ENCODE data around the gene HMCN1. TPM values are rescaled to one million over a fixed set of nuclear protein-coding genes. Genes with fewer than 3 reads are reported as not detected.
"Not testable (repeated sequence)": the region's sequence is repeated elsewhere in the genome, so short reads cannot be mapped to it uniquely, and the experiment has no call there.

Gene HMCN1
- total RNA-seq, 1 experiment from 2014 or later = 37.6 TPM

DNA sequence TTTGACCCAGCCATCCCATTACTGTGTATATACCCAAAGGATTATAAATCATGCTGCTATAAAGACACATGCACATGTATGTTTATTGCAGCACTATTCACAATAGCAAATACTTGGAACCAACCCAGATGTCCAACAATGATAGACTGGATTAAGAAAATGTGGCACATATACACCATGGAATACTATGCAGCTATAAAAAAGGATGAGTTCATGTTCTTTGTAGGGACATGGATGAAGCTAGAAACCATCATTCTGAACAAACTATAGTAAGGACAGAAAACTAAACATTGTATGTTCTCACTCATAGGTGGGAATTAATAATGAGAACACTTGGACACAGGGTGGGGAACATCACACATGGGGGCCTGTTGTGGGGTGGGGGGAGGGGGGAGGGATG, 477.4 kb downstream of the HMCN1 start:
- H3K27me3 ChIP-seq; H3K4me1 ChIP-seq; H3K4me3 ChIP-seq; DNase-seq; H3K27ac ChIP-seq; H3K9me3 ChIP-seq (replicated peaks); H3K36me3 ChIP-seq: not testable (repeated sequence)

- no peak overlapping the region for H3K4me3 ChIP-seq
- peak; percentile 70 to 89 for DNase-seq
Observed at GRCh38 chr1:186212568-186213224, 478.5 kb downstream of the HMCN1 start.

DNA sequence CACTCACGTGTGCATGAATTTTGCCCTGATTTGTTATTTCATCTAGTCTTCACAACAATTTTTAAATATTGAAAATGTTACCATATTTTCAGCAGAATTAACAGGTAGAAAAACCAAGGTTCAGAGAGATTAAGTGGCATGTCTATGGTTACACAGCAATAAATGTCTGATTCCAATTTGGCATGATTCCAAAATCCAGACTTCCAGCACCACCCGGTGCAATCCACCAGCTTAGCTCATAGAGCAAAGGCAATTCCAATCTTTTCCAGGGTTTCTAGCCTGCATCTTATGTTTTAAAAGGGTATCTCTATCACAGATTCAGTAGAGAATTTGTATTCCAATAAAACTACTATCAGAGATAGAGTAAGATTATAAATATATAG, 479.0 kb downstream of the HMCN1 start:
- H3K9me3 ChIP-seq (replicated peaks) = no peaks in the 10 kb centered on the region
- no peak for DNase-seq
- no peak overlapping the region for H3K27ac ChIP-seq
- no peaks in the 10 kb centered on the region for H3K27me3 ChIP-seq
- H3K4me3 ChIP-seq = no peak overlapping the region
- peaks cover 5% of the 10 kb centered on the region for H3K4me1 ChIP-seq
- no peaks in the 10 kb centered on the region for H3K36me3 ChIP-seq

More at GRCh38 chr1:186212568-186213224, 478.5 kb downstream of the HMCN1 start:
- Histone ChIP-seq H3K27ac (no peak overlapping the region), H3K9me3 (replicated peaks) (no peaks in the 10 kb centered on the region), H3K4me1 (peaks cover 5% of the 10 kb centered on the region), H3K36me3 (no peaks in the 10 kb centered on the region), H3K27me3 (no peaks in the 10 kb centered on the region)

DNA sequence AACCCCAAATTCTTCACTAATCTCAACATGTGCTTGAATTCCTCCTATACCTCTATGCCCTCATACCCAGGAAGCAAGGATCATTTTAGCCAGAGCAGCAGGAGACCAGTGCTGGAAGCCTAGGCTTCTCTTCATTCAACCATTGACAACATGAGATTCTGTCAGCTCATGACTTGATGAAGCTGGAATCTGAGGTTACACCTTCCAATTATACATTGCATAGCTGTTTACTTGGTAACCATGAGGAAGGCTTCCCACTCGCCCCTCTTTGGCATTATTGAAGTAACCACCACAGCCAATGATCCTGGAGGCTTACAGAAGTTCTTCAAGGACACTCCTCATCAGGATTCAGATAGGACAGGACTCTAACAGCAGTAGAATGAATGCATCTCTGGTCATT, 480.6 kb downstream of the HMCN1 start:
- no peak for DNase-seq
- H3K27ac ChIP-seq = no peak overlapping the region
- no peaks in the 10 kb centered on the region for H3K27me3 ChIP-seq

GRCh38 chr1:186215636-186216035, 481.4 kb downstream of the HMCN1 start:
- no peak overlapping the region for H3K4me3 ChIP-seq
- no peaks in the 10 kb centered on the region for H3K36me3 ChIP-seq
- H3K9me3 ChIP-seq (replicated peaks) = no peaks in the 10 kb centered on the region
- no peaks in the 10 kb centered on the region for H3K27me3 ChIP-seq
- no peak for DNase-seq
- H3K27ac ChIP-seq = no peak overlapping the region
- peaks cover 5% of the 10 kb centered on the region for H3K4me1 ChIP-seq

More for the DNA sequence above, 480.6 kb downstream of the HMCN1 start:
- H3K4me3 ChIP-seq = no peak overlapping the region
- H3K9me3 ChIP-seq (replicated peaks) = no peaks in the 10 kb centered on the region
- H3K4me1 ChIP-seq = peaks cover 5% of the 10 kb centered on the region
- no peaks in the 10 kb centered on the region for H3K36me3 ChIP-seq

- Histone ChIP-seq H3K27ac (no peak overlapping the region), H3K9me3 (replicated peaks) (no peaks in the 10 kb centered on the region), H3K27me3 (no peaks in the 10 kb centered on the region), H3K4me1 (no peaks in the 10 kb centered on the region), H3K36me3 (no peaks in the 10 kb centered on the region), H3K4me3 (no peak overlapping the region)
- no peak for DNase-seq
Observed at GRCh38 chr1:186218654-186219352, 484.6 kb downstream of the HMCN1 start.

DNA sequence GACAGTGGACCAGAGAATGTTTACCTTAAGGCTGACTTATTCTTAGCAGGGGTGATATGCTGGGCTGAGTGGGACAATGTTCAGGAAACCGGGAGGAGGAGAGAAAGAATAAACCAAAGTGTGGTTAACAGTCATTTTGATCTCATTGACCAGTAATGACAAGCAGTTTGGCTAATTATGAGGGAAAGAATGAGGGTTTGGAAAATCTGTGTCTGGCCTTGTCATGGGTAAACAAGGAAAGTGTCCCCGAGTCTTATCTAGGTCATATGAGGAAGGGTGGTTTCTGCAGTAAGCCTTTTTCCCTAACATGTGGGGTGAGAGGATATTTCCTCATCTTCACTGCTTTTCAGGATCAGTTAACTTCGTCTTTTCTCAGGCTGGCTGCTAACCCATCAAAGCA, 485.9 kb downstream of the HMCN1 start:
- no peaks in the 10 kb centered on the region for H3K36me3 ChIP-seq
- no peak overlapping the region for H3K4me3 ChIP-seq
- H3K9me3 ChIP-seq (replicated peaks) = no peaks in the 10 kb centered on the region
- DNase-seq = no peak
- no peaks in the 10 kb centered on the region for H3K27me3 ChIP-seq
- H3K4me1 ChIP-seq = no peaks in the 10 kb centered on the region
- no peak overlapping the region for H3K27ac ChIP-seq

DNA sequence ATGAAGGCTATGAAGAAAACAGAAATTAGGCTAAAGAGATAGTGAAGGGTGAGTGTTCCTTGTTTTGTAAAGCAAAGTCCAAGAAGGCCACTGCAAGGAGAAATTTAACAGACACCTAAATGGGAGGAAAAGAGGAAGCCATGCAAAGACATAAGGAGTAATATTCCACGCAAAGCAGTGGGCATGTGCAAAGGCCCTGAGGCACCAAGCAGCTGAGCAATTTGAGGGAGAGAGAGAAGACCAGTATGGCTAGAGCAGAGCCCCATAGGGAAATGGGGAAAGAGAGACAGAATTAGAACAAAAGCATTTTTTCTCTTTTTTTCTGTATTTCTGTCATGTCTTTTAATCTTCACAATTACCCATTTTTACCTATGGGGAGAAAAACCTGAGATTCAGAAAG, 486.7 kb downstream of the HMCN1 start:
- no peak overlapping the region for H3K4me3 ChIP-seq
- no peak for DNase-seq
- no peaks in the 10 kb centered on the region for H3K9me3 ChIP-seq (replicated peaks)
- no peaks in the 10 kb centered on the region for H3K36me3 ChIP-seq
- H3K4me1 ChIP-seq = no peaks in the 10 kb centered on the region
- H3K27me3 ChIP-seq = no peaks in the 10 kb centered on the region
- H3K27ac ChIP-seq = no peak overlapping the region

DNA sequence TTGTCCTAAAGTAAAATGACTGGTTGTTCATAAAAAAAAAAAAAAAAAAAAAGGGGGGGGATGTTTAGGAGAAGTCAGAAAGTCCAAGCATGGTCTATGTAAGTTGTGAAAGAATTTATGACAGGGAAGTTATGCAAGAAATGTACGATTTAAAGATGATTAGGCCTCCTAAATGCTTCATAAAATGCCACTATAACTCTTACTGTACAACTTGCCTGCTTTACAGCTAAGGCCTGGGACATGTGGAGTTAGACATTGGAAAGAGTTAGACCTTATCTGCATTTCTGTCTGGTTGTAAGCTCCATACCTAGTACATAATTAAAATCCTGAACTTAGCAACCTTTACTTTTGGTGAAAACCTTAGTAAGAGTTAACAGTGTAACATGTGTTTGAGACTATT, 490.9 kb downstream of the HMCN1 start:
- Histone ChIP-seq H3K9me3 (replicated peaks) (no peaks in the 10 kb centered on the region), H3K27ac (no peak overlapping the region), H3K36me3 (no peaks in the 10 kb centered on the region), H3K4me1 (no peaks in the 10 kb centered on the region), H3K27me3 (no peaks in the 10 kb centered on the region), H3K4me3 (no peak overlapping the region)
- no peak for DNase-seq

- H3K4me3 ChIP-seq = no peak overlapping the region
- no peaks in the 10 kb centered on the region for H3K27me3 ChIP-seq
- DNase-seq = no peak
- H3K27ac ChIP-seq = no peak overlapping the region
- H3K36me3 ChIP-seq = no peaks in the 10 kb centered on the region
- H3K9me3 ChIP-seq (replicated peaks) = no peaks in the 10 kb centered on the region
- no peaks in the 10 kb centered on the region for H3K4me1 ChIP-seq
Observed at GRCh38 chr1:186228749-186229148, 494.6 kb downstream of the HMCN1 start.

DNA sequence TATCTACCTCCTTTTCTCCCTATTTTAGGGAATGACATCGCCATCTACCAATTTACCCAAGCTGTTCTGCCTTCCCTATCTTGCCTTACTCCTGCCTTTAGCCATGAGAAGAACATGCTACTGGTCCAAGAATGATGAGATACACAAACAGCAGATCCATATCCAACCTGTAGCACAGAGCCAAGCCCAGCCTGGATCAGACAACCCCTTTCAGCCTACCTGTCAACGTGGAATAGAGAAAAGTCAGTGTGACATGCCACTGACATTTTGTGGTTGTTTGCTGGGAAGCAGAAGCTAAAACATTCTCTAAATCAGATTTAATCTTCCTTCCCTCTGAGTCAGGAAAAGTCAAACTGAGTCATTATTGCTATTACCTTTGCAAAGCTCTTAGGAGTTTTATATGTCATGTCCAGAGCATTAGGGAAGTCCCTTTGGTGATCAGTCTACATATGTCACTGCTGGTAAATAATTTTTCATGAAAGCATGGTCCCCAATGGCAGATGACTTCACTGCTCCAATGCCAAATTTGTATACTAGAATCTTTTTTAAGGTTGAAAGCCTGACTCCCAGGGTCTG, 497.8 kb downstream of the HMCN1 start:
- no peaks in the 10 kb centered on the region for H3K27me3 ChIP-seq
- H3K9me3 ChIP-seq (replicated peaks) = no peaks in the 10 kb centered on the region
- no peak overlapping the region for H3K27ac ChIP-seq
- DNase-seq = no peak
- no peaks in the 10 kb centered on the region for H3K4me1 ChIP-seq
- no peaks in the 10 kb centered on the region for H3K36me3 ChIP-seq
- H3K4me3 ChIP-seq = no peak overlapping the region

DNA sequence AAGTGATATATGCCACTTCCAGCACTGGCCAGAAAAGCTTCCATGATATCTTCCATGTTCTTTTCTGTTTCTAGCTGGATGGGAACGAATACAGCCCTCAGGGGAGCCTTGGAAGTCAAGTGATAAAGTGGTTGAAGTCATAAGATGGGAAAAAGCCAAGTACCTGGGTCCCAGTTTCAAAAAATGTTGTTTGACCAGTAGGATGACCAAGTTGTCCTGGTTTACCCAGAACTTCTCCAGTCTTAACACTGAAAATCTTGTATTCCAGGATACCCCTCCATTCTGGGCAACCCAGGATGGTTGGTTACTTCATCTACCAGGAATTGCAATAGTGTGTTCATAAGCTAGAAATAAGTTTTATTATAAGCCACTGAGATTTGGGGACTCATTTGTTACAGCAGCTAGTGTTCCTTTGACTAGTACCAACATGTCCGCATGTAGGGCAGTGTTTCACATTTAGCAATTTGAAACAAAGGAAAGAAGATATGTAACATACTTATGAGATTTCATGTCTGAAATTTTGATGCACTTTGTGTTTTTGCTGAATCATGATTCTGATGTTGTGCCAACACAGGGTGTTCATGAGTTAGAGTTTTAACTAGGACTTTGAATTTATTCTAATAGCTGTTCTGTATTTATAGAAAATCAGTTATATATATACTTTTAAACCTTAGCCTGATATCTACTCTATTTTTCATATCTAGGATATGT, 500.9 kb downstream of the HMCN1 start:
- no peak overlapping the region for H3K27ac ChIP-seq

GRCh38 chr1:186235696-186236095, 501.5 kb downstream of the HMCN1 start:
- Histone ChIP-seq H3K9me3 (replicated peaks) (no peaks in the 10 kb centered on the region), H3K27me3 (no peaks in the 10 kb centered on the region), H3K4me3 (no peak overlapping the region), H3K36me3 (no peaks in the 10 kb centered on the region), H3K27ac (no peak overlapping the region), H3K4me1 (no peaks in the 10 kb centered on the region)
- no peak for DNase-seq

More for the DNA sequence above, 500.9 kb downstream of the HMCN1 start:
- H3K9me3 ChIP-seq (replicated peaks) = no peaks in the 10 kb centered on the region
- no peaks in the 10 kb centered on the region for H3K36me3 ChIP-seq
- H3K4me3 ChIP-seq = no peak overlapping the region
- H3K4me1 ChIP-seq = no peaks in the 10 kb centered on the region
- no peaks in the 10 kb centered on the region for H3K27me3 ChIP-seq
- no peak for DNase-seq

DNA sequence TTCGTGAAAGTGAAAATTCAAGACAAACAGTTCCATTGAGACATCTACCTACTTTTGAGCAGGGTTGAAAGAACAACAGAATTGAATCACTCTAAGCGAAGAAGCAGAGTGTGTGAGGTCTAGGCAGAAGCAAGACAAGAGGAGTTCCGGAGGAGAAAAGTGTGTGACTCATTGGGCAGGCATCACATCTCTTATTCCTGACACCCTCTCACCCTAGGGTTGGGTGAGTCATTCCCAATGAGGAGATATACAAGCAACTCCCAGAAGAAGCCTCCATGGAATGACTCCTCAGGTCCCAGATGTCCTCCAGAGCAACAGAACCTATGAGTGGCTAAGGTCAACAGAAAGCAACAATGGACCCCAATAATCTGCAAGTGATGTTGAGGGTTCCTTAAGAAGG, 502.7 kb downstream of the HMCN1 start:
- Histone ChIP-seq H3K27ac (no peak overlapping the region), H3K4me1 (no peaks in the 10 kb centered on the region), H3K36me3 (no peaks in the 10 kb centered on the region), H3K4me3 (no peak overlapping the region), H3K9me3 (replicated peaks) (no peaks in the 10 kb centered on the region), H3K27me3 (no peaks in the 10 kb centered on the region)
- no peak for DNase-seq

DNA sequence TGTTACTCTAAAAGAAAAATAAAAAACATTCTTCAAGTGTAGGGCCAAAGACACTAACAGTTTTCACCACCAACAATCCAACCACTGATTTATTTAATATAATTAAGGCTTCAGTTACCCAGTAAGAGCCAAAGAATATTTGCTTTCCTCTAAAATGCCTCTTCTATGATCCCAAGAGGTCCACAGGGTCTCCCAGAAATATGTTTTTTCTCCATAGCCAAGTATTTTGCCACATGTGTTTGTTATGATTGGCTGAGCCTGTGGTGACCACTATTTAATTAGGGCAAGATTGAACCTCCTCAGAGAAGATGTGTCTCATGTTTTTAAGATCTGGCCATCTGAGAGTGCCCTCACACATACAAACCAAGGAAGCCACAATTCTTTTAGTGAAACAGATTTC, 505.0 kb downstream of the HMCN1 start:
- Histone ChIP-seq H3K9me3 (replicated peaks) (no peaks in the 10 kb centered on the region), H3K27me3 (no peaks in the 10 kb centered on the region), H3K4me1 (no peaks in the 10 kb centered on the region), H3K4me3 (no peak overlapping the region), H3K27ac (no peak overlapping the region), H3K36me3 (no peaks in the 10 kb centered on the region)
- no peak for DNase-seq

Measured in SJCRH30 (cell line).